ENCODE data around the gene TAGLN2.

TAGLN2 gene

GRCh38 chr1:159891275-159892157 lies 33.8 kb downstream of the TAGLN2 start:
- peak; percentile 92 for DNase-seq
- in situ Hi-C loops (cut with HindIII; ENCODE audit: low pct_ligation_motif_present, low pct_unique_long_range_greater_than_20kb, low sequenced_read_pairs), result loop anchor here (25.0 kb wide), 1 partner anchor 104 kb away; the partner anchor contains the start of gene DUSP23

- no peak for DNase-seq
- in situ Hi-C loops (cut with HindIII; ENCODE audit: low pct_ligation_motif_present, low pct_unique_long_range_greater_than_20kb, low sequenced_read_pairs), result loop anchor here (25.0 kb wide), 1 partner anchor 103 kb away; the partner anchor contains the start of gene DUSP23
Measured at GRCh38 chr1:159890390-159890789, 34.9 kb downstream of the TAGLN2 start.

- DNase-seq, result peak; percentile 74
- in situ Hi-C loops (cut with HindIII; ENCODE audit: low pct_ligation_motif_present, low pct_unique_long_range_greater_than_20kb, low sequenced_read_pairs), result loop anchor here (25.0 kb wide), 1 partner anchor 103 kb away; the partner anchor contains the start of gene DUSP23
Measured at GRCh38 chr1:159889821-159890252, 35.5 kb downstream of the TAGLN2 start.

- in situ Hi-C loops (cut with HindIII; ENCODE audit: low pct_ligation_motif_present, low pct_unique_long_range_greater_than_20kb, low sequenced_read_pairs), result loop anchor here (25.0 kb wide), 1 partner anchor 102 kb away; the partner anchor contains the start of gene DUSP23
- no peak for DNase-seq
Measured at GRCh38 chr1:159889202-159889601, 36.1 kb downstream of the TAGLN2 start.

GRCh38 chr1:159884296-159884695 lies 41.0 kb downstream of the TAGLN2 start:
- DNase-seq, result no peak
- in situ Hi-C loops (cut with HindIII; ENCODE audit: low pct_ligation_motif_present, low pct_unique_long_range_greater_than_20kb, low sequenced_read_pairs), result loop anchor here (25.0 kb wide), 1 partner anchor 97 kb away; the partner anchor contains the start of gene DUSP23

- in situ Hi-C loops (cut with HindIII; ENCODE audit: low pct_ligation_motif_present, low pct_unique_long_range_greater_than_20kb, low sequenced_read_pairs), result loop anchor here (25.0 kb wide), 1 partner anchor 96 kb away; the partner anchor contains the start of gene DUSP23
- no peak for DNase-seq
Measured at GRCh38 chr1:159883134-159883533, 42.2 kb downstream of the TAGLN2 start.

- no peak for DNase-seq
- in situ Hi-C loops (cut with HindIII; ENCODE audit: low pct_ligation_motif_present, low pct_unique_long_range_greater_than_20kb, low sequenced_read_pairs), result loop anchor here (25.0 kb wide), 1 partner anchor 95 kb away; the partner anchor contains the start of gene DUSP23
Measured at GRCh38 chr1:159882527-159882862, 42.8 kb downstream of the TAGLN2 start.

- in situ Hi-C loops (cut with HindIII; ENCODE audit: low pct_ligation_motif_present, low pct_unique_long_range_greater_than_20kb, low sequenced_read_pairs), result loop anchor here (25.0 kb wide), 1 partner anchor 95 kb away; the partner anchor contains the start of gene DUSP23
- peak; percentile 99 for DNase-seq
Measured at GRCh38 chr1:159881622-159882526, 43.4 kb downstream of the TAGLN2 start.

- no peak for DNase-seq
- in situ Hi-C loops (cut with HindIII; ENCODE audit: low pct_ligation_motif_present, low pct_unique_long_range_greater_than_20kb, low sequenced_read_pairs), result loop anchor here (25.0 kb wide), 1 partner anchor 93 kb away; the partner anchor contains the start of gene DUSP23
Measured at GRCh38 chr1:159880430-159880829, 44.9 kb downstream of the TAGLN2 start.

GRCh38 chr1:159879977-159880376 lies 45.3 kb downstream of the TAGLN2 start:
- peak; percentile 29 for DNase-seq
- in situ Hi-C loops (cut with HindIII; ENCODE audit: low pct_ligation_motif_present, low pct_unique_long_range_greater_than_20kb, low sequenced_read_pairs), result loop anchor here (25.0 kb wide), 1 partner anchor 93 kb away; the partner anchor contains the start of gene DUSP23

- in situ Hi-C loops (cut with HindIII; ENCODE audit: low pct_ligation_motif_present, low pct_unique_long_range_greater_than_20kb, low sequenced_read_pairs), result loop anchor here (25.0 kb wide), 1 partner anchor 92 kb away; the partner anchor contains the start of gene DUSP23
- DNase-seq, result no peak
Measured at GRCh38 chr1:159879136-159879535, 46.2 kb downstream of the TAGLN2 start.

GRCh38 chr1:159877695-159878444 lies 47.4 kb downstream of the TAGLN2 start:
- no peak for DNase-seq
- in situ Hi-C loops (cut with HindIII; ENCODE audit: low pct_ligation_motif_present, low pct_unique_long_range_greater_than_20kb, low sequenced_read_pairs), result loop anchor here (25.0 kb wide), 1 partner anchor 91 kb away; the partner anchor contains the start of gene DUSP23

- in situ Hi-C loops (cut with HindIII; ENCODE audit: low pct_ligation_motif_present, low pct_unique_long_range_greater_than_20kb, low sequenced_read_pairs), result no loop called here
- no peak for DNase-seq
Measured at GRCh38 chr1:159873530-159874143, 51.7 kb downstream of the TAGLN2 start.

- no peak for DNase-seq
- in situ Hi-C loops (cut with HindIII; ENCODE audit: low pct_ligation_motif_present, low pct_unique_long_range_greater_than_20kb, low sequenced_read_pairs), result no loop called here
Measured at GRCh38 chr1:159872891-159873290, 52.4 kb downstream of the TAGLN2 start.

- DNase-seq, result no peak
- in situ Hi-C loops (cut with HindIII; ENCODE audit: low pct_ligation_motif_present, low pct_unique_long_range_greater_than_20kb, low sequenced_read_pairs), result no loop called here
Measured at GRCh38 chr1:159870704-159871103, 54.6 kb downstream of the TAGLN2 start.

GRCh38 chr1:159869607-159870006 lies 55.7 kb downstream of the TAGLN2 start:
- in situ Hi-C loops (cut with HindIII; ENCODE audit: low pct_ligation_motif_present, low pct_unique_long_range_greater_than_20kb, low sequenced_read_pairs), result no loop called here
- DNase-seq, result no peak

- in situ Hi-C loops (cut with HindIII; ENCODE audit: low pct_ligation_motif_present, low pct_unique_long_range_greater_than_20kb, low sequenced_read_pairs), result no loop called here
- peak; percentile 32 for DNase-seq
Measured at GRCh38 chr1:159869173-159869572, 56.1 kb downstream of the TAGLN2 start.

All from ACHN (cell line).